GM12801 (cell line): Measurements from ENCODE around the gene ASRGL1.

ENCODE experiments used
- CTCF ChIP-seq: IDR thresholded peaks from one replicate; pipeline ENCODE4 v1.5.1; 2011; ENCODE audit warnings: control low read depth; ENCODE audit not compliant: insufficient read length; ENCODE audit errors: extremely low read depth

Gene ASRGL1

DNA sequence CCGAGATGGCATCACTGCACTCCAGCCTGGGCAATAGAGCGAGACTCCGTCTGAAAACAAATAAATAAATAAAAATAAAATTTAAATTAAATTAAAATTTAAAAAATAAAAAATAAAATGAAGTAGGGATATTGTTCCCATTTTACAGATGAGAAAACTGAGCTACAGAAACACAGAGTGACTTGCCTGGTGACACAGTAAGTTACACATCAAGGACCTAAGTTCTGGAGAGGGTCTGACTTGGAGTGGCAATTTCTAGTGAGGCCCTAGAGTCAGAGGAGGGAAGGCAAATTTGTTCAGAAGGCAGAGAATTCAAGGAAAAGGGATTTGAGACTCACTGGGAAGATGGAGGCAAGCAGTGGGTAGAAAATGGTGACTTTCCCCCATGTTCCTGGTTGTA lies 83.6 kb downstream of the ASRGL1 start:
- no peak for TF ChIP-seq CTCF

DNA sequence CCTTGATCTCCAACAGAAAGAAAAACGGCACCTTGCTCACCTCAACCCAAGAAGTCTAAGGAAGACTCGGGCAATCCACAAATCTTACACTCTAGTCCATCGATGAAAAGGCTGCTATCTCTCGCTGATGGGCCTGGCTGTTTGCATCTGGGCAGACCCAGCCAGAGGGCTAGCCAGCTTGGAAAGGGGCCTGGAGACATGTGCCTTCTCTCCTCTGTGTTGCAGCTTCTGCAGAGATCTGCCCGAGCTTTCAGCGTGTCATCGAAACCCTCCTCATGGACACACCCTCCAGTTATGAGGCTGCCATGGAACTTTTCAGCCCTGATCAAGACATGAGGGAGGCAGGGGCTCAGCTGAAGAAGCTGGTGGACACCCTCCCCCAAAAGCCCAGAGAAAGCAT lies 84.7 kb downstream of the ASRGL1 start:
- TF ChIP-seq CTCF: no peak

DNA sequence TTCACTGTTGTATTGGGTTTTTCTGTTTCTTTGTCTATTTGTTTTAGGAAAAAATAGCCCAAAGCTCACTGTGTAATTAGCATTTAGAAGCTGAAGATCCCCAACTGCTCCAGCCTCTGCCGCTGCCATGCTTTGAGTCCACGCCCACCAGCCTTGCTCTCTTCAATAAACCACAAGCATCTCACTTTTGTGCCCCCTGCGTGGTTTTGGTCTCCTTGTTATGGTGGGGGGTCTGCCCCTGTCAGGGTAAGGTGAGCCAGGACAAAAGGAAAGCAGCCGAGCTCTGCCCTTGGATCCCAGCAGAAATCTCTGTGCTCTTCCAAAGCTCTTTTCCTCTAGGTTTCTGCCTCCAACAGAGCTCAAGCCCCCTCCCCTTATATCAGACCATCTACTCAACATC lies 85.8 kb downstream of the ASRGL1 start:
- no peak for TF ChIP-seq CTCF

GRCh38 chr11:62427630-62428233 lies 90.5 kb downstream of the ASRGL1 start:
- no peak for TF ChIP-seq CTCF

- no peak for TF ChIP-seq CTCF
Observed at GRCh38 chr11:62428871-62429560, 91.8 kb downstream of the ASRGL1 start.

DNA sequence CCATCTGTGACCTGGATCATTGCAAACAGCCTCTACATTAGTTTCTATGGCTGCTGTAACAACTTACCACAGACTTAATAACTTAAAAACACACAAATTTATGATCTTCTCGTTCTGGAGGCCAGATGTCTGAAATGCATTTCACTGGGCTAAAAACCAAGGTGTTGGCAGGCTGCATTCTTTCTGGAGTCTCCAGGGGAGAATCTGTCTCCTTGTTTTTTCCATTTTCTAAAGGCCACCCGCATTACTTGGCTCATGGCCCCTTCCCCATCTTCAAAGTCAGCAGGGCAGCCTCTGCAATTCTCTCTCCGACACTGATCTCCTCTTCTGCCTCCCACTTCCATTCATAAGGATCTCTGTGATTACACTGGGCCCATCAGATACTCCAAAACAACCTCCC lies 93.2 kb downstream of the ASRGL1 start:
- no peak for TF ChIP-seq CTCF

GRCh38 chr11:62431171-62431901 lies 94.1 kb downstream of the ASRGL1 start:
- TF ChIP-seq CTCF: no peak
